GM06990 (cell line): ENCODE measurements around the gene CDH22.

Experiments used
- DNase-seq: peaks from one replicate; pipeline ENCODE4 v3.0.0-alpha.2; 2011; ENCODE audit not compliant: insufficient read length; ENCODE audit errors: extremely low read depth
- H3K27me3 ChIP-seq: replicated peaks from 2 replicates; pipeline ENCODE4 v1.6.0; 2011; ENCODE audit warnings: low read length; ENCODE audit not compliant: control insufficient read depth, insufficient read depth
- H3K36me3 ChIP-seq: 2 replicates; pipeline ENCODE4 v1.5.1; 2011; ENCODE audit warnings: low read length; ENCODE audit not compliant: control insufficient read depth, insufficient read depth
- H3K4me3 ChIP-seq: replicated peaks from 2 replicates; pipeline ENCODE4 v1.5.1; 2011; ENCODE audit warnings: low read depth, mild to moderate bottlenecking, control low read depth, low read length
- TF ChIP-seq, protein P1 (sequence below): IDR thresholded peaks from 2 replicates; pipeline ENCODE4 v1.5.1; 2011; ENCODE audit warnings: low read length, control low read depth, mild to moderate bottlenecking, inconsistent platforms; ENCODE audit not compliant: insufficient read depth, poor library complexity, severe bottlenecking

CDH22 gene

DNA sequence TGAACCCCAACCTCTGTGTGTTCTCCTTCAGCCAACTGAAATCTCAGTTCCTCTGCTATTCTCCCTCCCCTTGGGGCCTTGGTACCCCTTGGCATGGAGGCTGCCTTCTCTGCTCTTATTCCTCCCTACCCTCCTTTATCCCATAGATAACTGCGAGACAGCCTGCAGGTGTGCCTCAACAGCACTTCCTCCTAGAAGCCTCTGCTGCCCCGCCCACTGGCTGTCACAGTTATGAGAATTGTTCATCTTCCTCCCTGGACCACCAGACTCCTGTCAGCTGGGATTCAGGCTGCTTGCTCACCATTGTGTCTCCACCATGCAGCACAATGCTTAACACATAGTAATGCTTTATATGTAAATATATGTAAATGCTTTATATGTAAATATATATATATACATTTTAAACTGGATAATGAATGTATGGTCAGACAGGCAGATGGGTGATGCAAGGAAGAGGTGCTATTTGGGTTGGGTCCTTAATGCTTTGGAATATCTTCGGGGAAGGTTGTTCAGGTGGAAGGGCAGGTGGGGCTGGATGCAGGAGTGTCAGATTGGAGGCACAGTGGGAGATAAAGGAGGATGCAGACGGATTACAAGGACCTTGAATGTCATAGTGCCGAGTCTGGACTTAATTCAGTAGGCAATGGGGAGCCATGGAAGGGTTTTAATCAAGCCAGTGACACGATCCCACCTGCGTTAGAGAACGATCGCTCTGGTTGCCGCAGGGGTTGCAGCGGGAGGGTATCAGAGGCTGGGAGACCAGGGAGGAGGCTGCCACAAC lies 4.9 kb downstream of the CDH22 start:
- Histone ChIP-seq H3K27me3 (no peaks in the 10 kb centered on the region), H3K4me3 (no peak overlapping the region), H3K36me3 (no peaks in the 10 kb centered on the region)
- TF ChIP-seq, protein P1, sequence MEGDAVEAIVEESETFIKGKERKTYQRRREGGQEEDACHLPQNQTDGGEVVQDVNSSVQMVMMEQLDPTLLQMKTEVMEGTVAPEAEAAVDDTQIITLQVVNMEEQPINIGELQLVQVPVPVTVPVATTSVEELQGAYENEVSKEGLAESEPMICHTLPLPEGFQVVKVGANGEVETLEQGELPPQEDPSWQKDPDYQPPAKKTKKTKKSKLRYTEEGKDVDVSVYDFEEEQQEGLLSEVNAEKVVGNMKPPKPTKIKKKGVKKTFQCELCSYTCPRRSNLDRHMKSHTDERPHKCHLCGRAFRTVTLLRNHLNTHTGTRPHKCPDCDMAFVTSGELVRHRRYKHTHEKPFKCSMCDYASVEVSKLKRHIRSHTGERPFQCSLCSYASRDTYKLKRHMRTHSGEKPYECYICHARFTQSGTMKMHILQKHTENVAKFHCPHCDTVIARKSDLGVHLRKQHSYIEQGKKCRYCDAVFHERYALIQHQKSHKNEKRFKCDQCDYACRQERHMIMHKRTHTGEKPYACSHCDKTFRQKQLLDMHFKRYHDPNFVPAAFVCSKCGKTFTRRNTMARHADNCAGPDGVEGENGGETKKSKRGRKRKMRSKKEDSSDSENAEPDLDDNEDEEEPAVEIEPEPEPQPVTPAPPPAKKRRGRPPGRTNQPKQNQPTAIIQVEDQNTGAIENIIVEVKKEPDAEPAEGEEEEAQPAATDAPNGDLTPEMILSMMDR, result no peak
- no peak for DNase-seq

DNA sequence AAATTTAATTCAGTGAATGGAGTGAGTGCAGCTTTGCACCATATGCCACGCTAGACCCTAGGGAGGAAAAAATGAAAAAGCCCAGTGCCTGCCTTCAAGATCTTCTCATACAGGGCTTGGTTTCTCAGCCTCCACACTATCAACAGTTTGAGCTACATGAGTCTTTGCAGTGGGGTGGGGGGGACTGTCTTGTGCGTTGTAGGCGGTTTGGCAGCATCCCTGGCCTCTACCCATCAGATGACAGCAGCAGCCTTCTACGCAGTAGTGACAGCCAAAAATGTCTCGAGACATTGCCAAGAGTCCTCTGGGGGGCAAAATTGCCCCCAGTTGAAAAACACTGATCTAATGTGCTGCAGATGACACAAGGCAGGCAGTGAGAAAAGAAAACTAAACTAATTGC lies 6.2 kb downstream of the CDH22 start:
- TF ChIP-seq, protein P1, result no peak
- Histone ChIP-seq H3K36me3 (no peaks in the 10 kb centered on the region), H3K27me3 (no peaks in the 10 kb centered on the region), H3K4me3 (no peak overlapping the region)
- DNase-seq, result no peak

DNA sequence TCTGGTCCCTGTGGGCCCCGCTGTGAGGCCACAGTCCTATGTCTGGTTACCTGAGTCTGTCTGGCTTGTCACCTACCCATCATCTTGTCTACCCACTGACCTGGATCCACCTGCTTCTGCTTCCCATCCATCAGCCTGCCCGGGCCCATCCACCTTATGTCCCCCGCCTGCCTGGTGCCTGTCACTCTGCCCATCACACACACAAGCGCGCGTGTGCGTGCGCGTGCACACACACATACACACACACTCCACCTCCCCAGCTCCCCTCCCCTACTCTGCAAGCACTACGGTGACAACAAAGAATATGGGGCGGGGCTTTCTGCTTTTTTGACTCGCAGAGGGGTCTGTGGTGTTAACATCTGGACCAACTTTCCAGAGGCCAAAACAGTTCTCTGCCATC lies 8.0 kb downstream of the CDH22 start:
- H3K4me3 ChIP-seq, result no peak overlapping the region
- no peaks in the 10 kb centered on the region for H3K27me3 ChIP-seq
- no peak for DNase-seq
- TF ChIP-seq, protein P1, result no peak
- no peaks in the 10 kb centered on the region for H3K36me3 ChIP-seq

DNA sequence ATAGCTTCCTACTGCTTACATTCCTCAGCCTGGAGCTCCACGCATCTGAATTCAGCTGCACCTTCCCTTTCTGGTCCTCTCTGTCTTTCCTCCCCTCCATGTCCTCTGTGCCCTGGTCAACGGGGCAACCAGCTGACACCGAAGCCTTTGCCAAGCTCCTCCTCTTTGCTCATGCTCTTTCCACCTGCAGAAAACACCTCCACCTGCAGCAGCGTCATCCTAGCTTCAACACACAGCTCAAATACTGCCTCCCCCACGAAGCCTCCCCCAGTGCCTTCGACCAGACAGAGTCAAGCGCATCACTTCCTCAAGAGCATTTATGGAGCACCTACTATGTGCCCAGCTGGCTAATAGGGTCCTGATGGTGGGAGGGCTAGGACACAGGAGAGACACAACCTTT lies 9.2 kb downstream of the CDH22 start:
- no peak for DNase-seq
- H3K4me3 ChIP-seq, result no peak overlapping the region
- H3K27me3 ChIP-seq, result no peaks in the 10 kb centered on the region; the same call in 1 of the 2 replicates
- TF ChIP-seq, protein P1, result no peak
- H3K36me3 ChIP-seq, result no peaks in the 10 kb centered on the region

DNA sequence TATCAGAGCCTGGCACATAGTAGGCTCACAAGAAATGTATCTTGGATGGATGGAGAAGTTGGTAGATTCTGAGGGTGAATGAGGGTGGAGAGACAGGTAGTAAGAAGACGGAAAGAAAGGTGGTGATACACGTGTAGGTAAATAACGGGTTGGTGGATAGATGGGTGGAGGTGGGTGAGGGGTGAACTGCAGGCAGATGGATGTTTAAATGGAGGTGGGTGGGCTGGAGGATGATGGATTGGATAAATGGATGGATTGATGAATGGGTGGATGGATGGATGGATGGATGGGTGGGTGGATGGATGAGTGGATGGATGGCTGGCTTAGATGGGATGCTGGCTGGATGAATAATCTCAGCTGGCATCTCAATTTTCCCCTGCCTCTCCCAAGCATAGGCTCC lies 9.9 kb downstream of the CDH22 start:
- Histone ChIP-seq H3K27me3 (no peaks in the 10 kb centered on the region; the same call in 1 of the 2 replicates), H3K4me3 (no peak overlapping the region), H3K36me3 (no peaks in the 10 kb centered on the region)
- TF ChIP-seq, protein P1, result no peak
- no peak for DNase-seq
